Epithelial cell of esophagus (primary cell): ENCODE data around the gene GINS3.
A peak's percentile ranks its signal among the peaks of the same experiment; 100 is the strongest.

Experiments used
- DNase-seq: peaks from one replicate; pipeline ENCODE4 v3.0.0; 2010; ENCODE audit warnings: low read depth
- H3K4me3 ChIP-seq: 2 replicates; pipeline ENCODE4 v1.5.1; 2011; ENCODE audit warnings: mild to moderate bottlenecking, low read length, control low read depth
- CTCF ChIP-seq: IDR thresholded peaks from 2 replicates; pipeline ENCODE4 v1.5.1; 2011; ENCODE audit warnings: low read depth, mild to moderate bottlenecking, low read length, control low read depth, inconsistent platforms; ENCODE audit not compliant: insufficient read depth; ENCODE audit errors: missing control alignments

Gene GINS3

GRCh38 chr16:58392215-58393137, at the start of gene GINS3:
GINS3 (plus strand) TSS chr16:58392471; CDS start chr16:58392602, 131 bp downstream.
- peak within 1 kb of the TSS; percentile 98 for H3K4me3 ChIP-seq
- no peak for TF ChIP-seq CTCF
- DNase-seq = peak; percentile 90

GRCh38 chr16:58343562-58343961, 48.7 kb upstream of the GINS3 start:
- DNase-seq = no peak
- no peak overlapping the region for H3K4me3 ChIP-seq
- no peak for TF ChIP-seq CTCF

DNA sequence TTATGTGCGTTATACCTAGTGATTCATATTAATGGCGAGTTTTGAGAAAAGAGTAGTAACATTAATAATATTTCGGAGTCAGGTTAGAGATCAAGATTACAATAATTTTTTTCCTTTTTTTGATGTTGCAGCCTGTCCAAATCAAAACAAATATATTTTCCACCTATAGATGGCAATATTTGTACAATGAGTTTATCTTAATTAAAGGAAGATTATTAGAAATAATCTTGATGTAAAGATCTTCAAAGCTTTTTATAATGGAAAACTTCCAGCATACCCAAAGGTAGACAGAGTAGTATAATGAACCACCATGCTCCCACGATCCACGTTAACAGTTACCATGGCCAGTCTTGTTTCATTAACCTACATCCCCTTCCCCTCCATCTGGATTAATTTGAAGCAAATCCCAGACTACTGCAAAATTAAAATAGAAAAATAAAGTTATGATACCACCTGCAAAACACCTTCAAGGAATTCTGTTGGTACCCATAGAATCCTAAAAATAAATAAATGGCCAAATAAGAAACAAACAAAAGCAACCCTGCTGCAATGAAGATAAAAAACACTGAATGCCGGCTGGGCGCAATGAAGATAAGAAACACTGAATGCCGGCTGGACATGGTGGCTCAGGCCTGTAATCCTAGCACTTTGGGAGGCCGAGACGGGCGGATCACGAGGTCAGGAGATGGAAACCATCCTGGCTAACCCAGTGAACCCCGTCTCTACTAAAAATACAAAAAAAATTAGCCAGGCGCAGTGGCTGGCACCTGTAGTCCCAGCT, 46.5 kb upstream of the GINS3 start:
- no peak overlapping the region for H3K4me3 ChIP-seq
- TF ChIP-seq CTCF = no peak
- DNase-seq = peak; percentile 11

- H3K4me3 ChIP-seq = no peak overlapping the region
- no peak for DNase-seq
- TF ChIP-seq CTCF = no peak
Observed at GRCh38 chr16:58346831-58347371, 45.4 kb upstream of the GINS3 start.

- no peak overlapping the region for H3K4me3 ChIP-seq
- DNase-seq = no peak
- no peak for TF ChIP-seq CTCF
Observed at GRCh38 chr16:58348986-58349385, 43.3 kb upstream of the GINS3 start.

- DNase-seq = no peak
- TF ChIP-seq CTCF = no peak
Observed at GRCh38 chr16:58352690-58353089, 39.6 kb upstream of the GINS3 start.

More at GRCh38 chr16:58352690-58353089, 39.6 kb upstream of the GINS3 start:
- H3K4me3 ChIP-seq = no peak overlapping the region
